ENCODE data around the gene FRAT1. TPM values are rescaled to one million over a fixed set of nuclear protein-coding genes. Genes with fewer than 3 reads are reported as not detected.

FRAT1 gene
- total and polyA plus RNA-seq, 3 experiments from 2014 or later = 4.3 to 13.3 (median 4.7) TPM

GRCh38 chr10:97367126-97367649, 48.1 kb downstream of the FRAT1 start:
- H3K36me3 ChIP-seq (ENCODE audit: insufficient read depth, low read length) = no peaks in the 10 kb centered on the region
- POLR2A ChIA-PET = no interaction called here
- H3K9me3 Mint-ChIP-seq = no peaks in the 10 kb centered on the region
- peaks cover 4 to 78% (median 16%) of the 10 kb centered on the region in 3 donors for H3K36me3 Mint-ChIP-seq
- H3K9me3 ChIP-seq (ENCODE audit: low read length) = no peaks in the 10 kb centered on the region
- no peak overlapping the region for H3K27ac ChIP-seq (ENCODE audit: low read depth, low read length)
- peak overlapping the region in 1 of 8 donors; percentile 31 for H3K27ac Mint-ChIP-seq
- H3K4me1 Mint-ChIP-seq = no peaks in the 10 kb centered on the region
- no peaks in the 10 kb centered on the region for H3K27me3 Mint-ChIP-seq
- no peaks in the 10 kb centered on the region for H3K4me1 ChIP-seq (ENCODE audit: insufficient read depth, low read length)
- CTCF ChIA-PET = no interaction called here
- H3K4me3 Mint-ChIP-seq = no peak overlapping the region
- no peak for DNase-seq
- no peaks in the 10 kb centered on the region for H3K27me3 ChIP-seq (ENCODE audit: insufficient read depth, low read length, poor library complexity, severe bottlenecking)
- no peak overlapping the region for H3K4me3 ChIP-seq (ENCODE audit: low read length)

Other genes with a start within 250 kb of the FRAT1 start
- gene SLIT1, start 133.3 kb upstream of the FRAT1 start, total RNA-seq = under 1 TPM in 1 of 2 experiments, not detected in 1; 0.20 TPM
- gene SLIT1, start 133.3 kb upstream of the FRAT1 start, polyA plus RNA-seq = 0.06 TPM
- gene ARHGAP19, start 26.6 kb upstream of the FRAT1 start, total RNA-seq = 10 to 100 TPM; 23.3 to 26.5 TPM
- gene ARHGAP19, start 26.6 kb upstream of the FRAT1 start, polyA plus RNA-seq = 8.9 TPM
- 10 to 100 TPM in 1 of 2 experiments, 1 to 10 TPM in 1; 9.8 to 10.4 TPM for gene FRAT2, start 15.5 kb downstream of the FRAT1 start, total RNA-seq
- gene FRAT2, start 15.5 kb downstream of the FRAT1 start, polyA plus RNA-seq = 18.7 TPM
- gene RRP12, start 82.1 kb downstream of the FRAT1 start, total RNA-seq = 100 to 1,000 TPM; 102 to 111 TPM
- gene RRP12, start 82.1 kb downstream of the FRAT1 start, polyA plus RNA-seq = 11.6 TPM
- gene PGAM1, start 106.9 kb downstream of the FRAT1 start, total RNA-seq = 1,000 to 10,000 TPM; 1,086 to 1,097 TPM
- gene PGAM1, start 106.9 kb downstream of the FRAT1 start, polyA plus RNA-seq = 309 TPM
- 10 to 100 TPM; 61.0 to 64.8 TPM for gene EXOSC1, start 126.7 kb downstream of the FRAT1 start, total RNA-seq
- 83.0 TPM for gene EXOSC1, start 126.7 kb downstream of the FRAT1 start, polyA plus RNA-seq
- 10 to 100 TPM; 56.2 to 57.6 TPM for gene ZDHHC16, start 126.9 kb downstream of the FRAT1 start, total RNA-seq
- 26.4 TPM for gene ZDHHC16, start 126.9 kb downstream of the FRAT1 start, polyA plus RNA-seq
- gene MMS19, start 179.2 kb downstream of the FRAT1 start, total RNA-seq = 10 to 100 TPM; 85.7 to 89.3 TPM
- gene MMS19, start 179.2 kb downstream of the FRAT1 start, polyA plus RNA-seq = 27.5 TPM
- 1 to 10 TPM; 1.9 to 2.6 TPM for gene UBTD1, start 179.7 kb downstream of the FRAT1 start, total RNA-seq
- 2.0 TPM for gene UBTD1, start 179.7 kb downstream of the FRAT1 start, polyA plus RNA-seq

Measured in CD8-positive, alpha-beta memory T cell (primary cell).